Measurements from ENCODE around the gene NDUFA8.
"Not testable (repeated sequence)": the region's sequence is repeated elsewhere in the genome, so short reads cannot be mapped to it uniquely, and the experiment has no call there.

Gene NDUFA8

GRCh38 chr9:122119166-122119521 lies 40.4 kb downstream of the NDUFA8 start:
- DNase-seq: no peak

GRCh38 chr9:122118343-122119165 lies 41.0 kb downstream of the NDUFA8 start:
- DNase-seq: no peak

GRCh38 chr9:122117241-122117640 lies 42.3 kb downstream of the NDUFA8 start:
- not testable (repeated sequence) for DNase-seq

DNA sequence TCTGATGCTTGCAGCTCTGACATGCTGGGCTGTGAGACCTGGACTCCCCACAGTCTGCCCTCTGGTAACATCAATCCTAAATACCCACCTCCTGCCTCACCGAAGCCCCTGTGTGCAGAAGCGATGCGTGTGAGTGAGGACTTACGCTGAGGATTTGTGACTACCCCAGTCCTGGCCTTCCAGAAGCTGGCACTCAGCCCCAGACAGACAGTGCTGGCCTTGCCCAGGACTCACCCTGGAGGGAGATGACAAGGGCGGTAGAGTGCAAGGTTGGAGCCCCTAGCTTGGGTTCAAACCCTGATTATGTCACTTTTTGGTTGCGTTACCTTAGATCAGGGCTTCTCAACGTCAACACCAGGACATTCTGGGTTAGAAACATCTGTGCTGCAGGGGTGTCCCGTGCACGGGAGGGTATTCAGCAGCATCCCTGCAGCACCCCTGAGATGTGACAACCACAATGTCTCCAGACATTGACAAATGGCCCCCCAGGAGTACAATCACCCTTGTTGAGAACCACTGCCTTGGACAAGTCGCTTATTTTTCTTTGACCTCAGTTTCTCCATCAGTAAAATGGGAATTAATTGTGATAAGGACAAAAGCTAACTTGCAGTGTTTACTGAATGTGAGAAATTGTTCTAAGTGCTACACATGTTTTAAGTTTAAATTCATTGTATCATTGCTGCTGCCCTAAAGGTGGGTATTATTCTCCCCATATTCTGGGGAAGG lies 43.0 kb downstream of the NDUFA8 start:
- DNase-seq: no peak

DNA sequence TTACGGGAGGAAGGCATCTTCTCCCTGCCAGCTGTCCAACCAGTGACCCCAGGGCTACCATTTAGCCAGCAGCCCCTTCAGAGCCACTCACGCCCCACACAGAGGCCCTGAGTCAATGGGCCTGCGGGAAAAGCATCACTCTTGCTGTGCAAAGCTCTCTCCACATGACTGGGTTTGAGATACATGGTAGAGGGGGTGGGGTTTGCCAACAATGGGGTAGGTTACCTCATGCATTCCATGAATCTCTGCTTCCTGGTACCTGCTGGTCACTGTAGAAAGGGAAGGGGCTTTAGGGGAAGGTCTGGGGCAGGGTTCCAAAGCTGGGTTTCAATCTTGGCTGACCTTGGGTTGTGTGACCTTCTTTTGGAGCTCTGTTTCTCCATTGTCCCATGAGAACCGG lies 43.5 kb downstream of the NDUFA8 start:
- no peak for DNase-seq

DNA sequence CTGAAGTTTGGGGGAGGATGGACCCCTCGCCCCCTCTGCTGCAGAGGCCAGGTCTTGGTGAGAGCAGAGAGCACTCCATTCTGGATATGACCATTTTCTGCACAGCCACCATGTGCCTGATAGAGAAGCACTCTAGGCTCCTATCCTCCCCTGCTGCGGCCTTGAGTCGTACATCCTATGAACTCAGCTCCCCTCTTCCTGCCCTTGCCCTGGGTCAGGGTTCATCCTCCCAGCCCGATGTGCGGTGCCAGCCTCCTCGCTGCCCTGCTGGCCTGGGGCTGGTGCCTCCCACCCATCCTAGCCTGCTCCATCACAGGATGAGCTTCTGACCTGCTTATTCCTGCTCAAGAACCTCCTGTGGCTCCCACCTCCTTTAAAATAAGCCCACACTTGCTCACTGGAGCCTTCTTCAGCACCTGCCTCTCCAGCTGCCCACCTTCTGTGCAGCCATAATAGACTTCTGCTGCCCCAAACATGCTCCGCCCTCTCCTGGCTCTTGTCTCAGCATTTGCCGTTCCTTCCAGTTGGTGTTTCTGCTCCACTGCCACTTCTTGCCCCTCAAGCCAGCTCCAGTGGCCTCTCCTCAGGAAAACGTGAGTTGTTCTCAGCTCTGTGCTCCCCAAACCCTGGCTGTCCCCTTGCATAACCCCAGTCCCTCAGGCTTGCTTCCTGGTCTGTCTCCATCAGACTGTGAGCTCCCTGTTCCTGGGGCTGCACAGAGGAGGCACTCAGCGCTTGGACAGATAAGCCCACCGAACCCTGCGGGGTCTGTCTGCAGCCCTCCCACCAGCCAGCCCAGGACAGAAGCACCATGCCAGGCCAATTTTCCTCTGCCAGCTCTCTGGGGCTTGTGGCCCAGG lies 44.2 kb downstream of the NDUFA8 start:
- DNase-seq: no peak

GRCh38 chr9:122113574-122113973 lies 46.0 kb downstream of the NDUFA8 start:
- no peak for DNase-seq

- DNase-seq: no peak
Observed at GRCh38 chr9:122112238-122112637, 47.3 kb downstream of the NDUFA8 start.

GRCh38 chr9:122111413-122112085 lies 48.0 kb downstream of the NDUFA8 start:
- no peak for DNase-seq

DNA sequence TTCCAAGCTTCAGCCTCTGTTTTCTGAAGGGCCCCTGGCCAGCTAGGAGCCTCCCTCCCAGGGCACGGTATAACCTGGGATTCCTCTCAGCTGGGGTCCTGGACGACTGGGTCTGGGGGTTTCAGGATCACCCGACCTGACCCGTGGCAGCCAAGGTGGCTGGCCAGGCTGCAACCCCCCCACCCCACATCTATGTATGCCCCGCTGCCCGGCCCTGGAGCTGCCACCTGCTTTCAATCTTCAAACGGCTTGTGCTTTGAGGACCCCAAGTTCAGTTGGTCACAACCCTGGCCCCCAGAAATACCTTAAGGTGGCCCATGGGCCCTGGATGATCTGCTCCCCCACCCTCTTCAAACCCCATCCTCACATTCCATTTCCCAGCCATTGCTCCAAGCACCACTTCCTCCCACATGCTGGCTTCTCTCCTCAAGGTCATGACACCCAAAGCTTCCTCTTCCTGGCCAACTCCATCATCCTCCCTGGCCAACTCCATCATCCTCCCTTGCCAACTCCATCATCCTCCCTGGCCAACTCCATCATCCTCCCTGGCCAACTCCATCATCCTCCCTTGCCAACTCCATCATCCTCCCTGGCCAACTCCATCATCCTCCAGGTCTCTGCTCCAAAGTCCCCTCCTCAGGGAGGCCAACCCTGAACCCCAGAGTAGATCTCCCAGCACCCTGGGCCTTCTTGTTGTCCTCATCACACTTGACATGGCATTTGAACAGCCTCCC lies 49.3 kb downstream of the NDUFA8 start:
- DNase-seq: no peak

DNA sequence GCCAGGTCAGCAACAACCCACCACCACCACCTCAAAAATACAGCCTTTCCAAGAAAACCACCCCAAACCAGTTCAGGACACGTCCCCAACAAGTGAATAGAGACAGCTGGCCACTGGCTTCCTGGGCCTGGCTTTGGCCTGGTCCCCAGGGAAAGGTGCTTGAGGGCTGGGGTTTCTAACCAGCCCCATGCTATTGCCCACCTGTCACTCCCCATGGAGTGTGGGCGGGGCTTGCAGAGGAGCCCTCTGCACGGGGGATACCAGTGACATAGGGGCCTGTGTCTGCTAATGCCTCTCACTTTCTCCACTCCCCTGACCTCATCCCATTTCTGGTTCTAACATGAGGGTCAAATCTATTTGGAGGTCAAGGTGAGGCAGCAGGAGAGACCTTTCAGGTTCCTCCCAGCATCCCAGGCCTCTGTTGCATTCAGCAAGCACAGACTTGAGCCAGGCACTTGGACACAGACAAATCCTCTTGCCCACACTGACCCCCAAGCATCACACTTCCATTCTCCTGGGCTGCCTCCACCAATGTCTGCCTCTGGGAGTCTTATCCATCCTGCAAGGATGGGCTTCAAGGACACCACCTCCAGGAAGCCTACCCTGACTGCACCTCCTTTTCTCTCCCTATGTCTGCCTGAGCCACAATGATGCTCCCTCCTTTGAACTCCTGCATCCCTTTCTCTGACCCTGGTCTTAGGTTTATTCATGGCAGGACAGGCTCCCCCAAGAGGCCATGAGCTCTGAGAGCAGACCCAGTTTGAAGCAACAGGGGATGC lies 50.4 kb downstream of the NDUFA8 start:
- no peak for DNase-seq

- DNase-seq: no peak
Observed at GRCh38 chr9:122107291-122107805, 52.2 kb downstream of the NDUFA8 start.

DNA sequence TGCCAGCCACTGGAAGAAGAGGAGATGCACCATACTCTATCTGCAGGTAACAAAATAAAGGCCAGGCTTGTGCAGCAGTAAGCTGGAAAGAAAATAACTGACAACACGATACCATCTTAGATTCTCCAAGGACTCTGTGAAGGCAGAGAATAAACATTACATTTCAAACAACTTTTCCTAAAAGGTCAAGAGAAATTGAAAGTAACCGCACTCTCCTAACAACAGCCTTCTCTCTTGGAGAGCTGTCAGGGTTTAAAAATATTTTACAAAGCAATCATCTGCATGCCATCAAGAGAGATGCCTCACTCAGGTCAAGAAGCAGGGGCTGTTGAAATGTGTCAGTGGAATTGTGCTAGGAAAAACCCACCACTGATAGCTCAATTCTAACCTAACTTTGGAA lies 53.0 kb downstream of the NDUFA8 start:
- no peak for DNase-seq

DNA sequence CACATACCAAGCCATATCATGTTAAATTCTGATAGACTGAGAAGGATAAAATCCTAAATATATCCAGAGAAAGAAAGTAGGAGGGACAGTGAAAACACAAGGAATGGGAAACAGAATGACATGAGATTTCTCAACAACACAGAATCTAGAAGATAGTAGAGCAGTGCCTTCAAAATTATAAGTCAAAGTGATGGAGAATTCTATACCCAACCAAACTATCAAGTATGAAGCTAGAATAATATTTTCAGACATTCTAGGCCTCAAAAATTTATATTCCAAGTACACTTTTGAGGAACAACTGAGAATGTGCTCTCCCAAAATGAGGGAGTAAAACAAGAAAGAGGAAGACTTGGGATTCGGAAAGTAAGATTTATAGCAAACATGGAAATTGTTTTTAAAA lies 55.6 kb downstream of the NDUFA8 start:
- DNase-seq: no peak

- DNase-seq: no peak
Observed at GRCh38 chr9:122102156-122102555, 57.4 kb downstream of the NDUFA8 start.

DNA sequence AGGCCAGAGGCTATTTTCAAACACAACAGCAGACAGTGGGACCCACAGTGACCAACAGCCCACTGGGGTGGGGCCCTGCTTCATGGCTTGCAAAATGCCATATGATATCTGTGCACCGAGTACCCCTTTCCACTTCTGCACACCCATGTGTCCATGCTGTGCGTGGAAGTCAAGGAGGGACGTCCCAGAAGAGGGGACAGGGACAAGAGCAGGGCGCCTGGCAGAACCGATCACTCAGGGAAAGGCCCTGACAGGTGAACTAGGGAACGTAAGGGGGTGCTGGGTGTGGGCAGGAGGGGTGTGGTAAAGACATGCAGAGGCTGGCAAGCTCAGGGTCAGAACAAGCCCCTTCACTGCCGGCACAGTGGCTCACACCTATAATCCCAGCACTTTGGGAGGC lies 58.8 kb downstream of the NDUFA8 start:
- DNase-seq: no peak

- peak; percentile 91 for DNase-seq
Observed at GRCh38 chr9:122099271-122099869, 60.2 kb downstream of the NDUFA8 start.

- no peak for DNase-seq
Observed at GRCh38 chr9:122097679-122098315, 61.8 kb downstream of the NDUFA8 start.

- no peak for DNase-seq
Observed at GRCh38 chr9:122096620-122097415, 62.8 kb downstream of the NDUFA8 start.
